ENCODE results near the gene COBL. TPM values are rescaled to one million over a fixed set of nuclear protein-coding genes. Genes with fewer than 3 reads are reported as not detected.

Gene COBL
- total and polyA plus RNA-seq, 2 of the 8 experiments (the other 6 are each of a cell fraction or from before 2014, with no cell fraction given): 13.8 to 40.4 TPM

DNA sequence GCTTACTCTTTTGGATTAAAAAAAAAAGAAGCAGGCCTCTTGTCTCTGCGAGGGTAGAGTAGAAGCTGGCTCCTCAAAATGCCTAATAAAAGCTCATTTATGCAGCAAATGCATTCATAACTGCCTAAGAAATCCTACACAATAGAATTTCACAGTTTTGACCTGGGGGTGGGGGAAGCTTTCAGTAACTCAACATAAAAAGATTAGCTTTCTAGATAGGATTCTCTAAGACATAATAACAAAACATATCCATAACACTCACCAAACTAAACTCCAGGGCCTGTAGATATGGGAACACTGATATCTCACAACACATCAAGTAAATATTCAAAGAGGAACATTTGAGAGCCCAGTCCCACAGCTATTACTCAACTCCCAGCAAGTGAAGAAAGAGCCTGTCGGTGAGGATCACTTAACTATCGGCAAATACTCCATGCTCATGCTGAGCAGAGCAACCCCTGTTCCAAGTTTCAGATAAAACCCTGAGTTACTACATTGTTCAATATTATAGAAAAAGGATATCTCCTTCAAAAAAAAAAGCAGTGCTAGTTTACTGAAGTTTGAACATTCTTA is 88.1 kb downstream of the COBL start:
- no peaks in the 10 kb centered on the region for H3K23me2 ChIP-seq (ENCODE audit: low read depth, low read length)
- no peak overlapping the region for H4K91ac ChIP-seq (replicated peaks; ENCODE audit: insufficient read length, low read length)
- H3K23ac ChIP-seq (ENCODE audit: insufficient read length): no peak overlapping the region
- no peak overlapping the region for H3K4me2 ChIP-seq (ENCODE audit: insufficient read depth in 1 of 2, low read depth in 2 of 2, low read length in 2 of 2)
- H3K4ac ChIP-seq (replicated peaks; ENCODE audit: insufficient read length, low read depth, low read length): no peak overlapping the region
- no peak overlapping the region for H3K56ac ChIP-seq (replicated peaks; ENCODE audit: insufficient read length, low read depth, low read length)
- peaks cover 0 to 27% of the 10 kb centered on the region in 2 experiments; a peak in 2 of 4 replicates for H3K79me2 ChIP-seq (ENCODE audit: control insufficient read depth in 1 of 2, insufficient read depth in 2 of 2, low read length in 2 of 2)
- H3K27me3 ChIP-seq (replicated peaks in 1 of 4; ENCODE audit: control insufficient read depth in 3 of 4, extremely low read depth in 1 of 4, insufficient read depth in 3 of 4, low read length in 3 of 4): no peaks in the 10 kb centered on the region; a peak in 1 of 7 replicates
- H3K27ac ChIP-seq (ENCODE audit: low read depth, low read length): no peak overlapping the region
- peaks cover 5 to 16% (median 9%) of the 10 kb centered on the region in 4 experiments; a peak in 6 of 7 replicates for H3K4me1 ChIP-seq (replicated peaks in 1 of 4; ENCODE audit: control insufficient read depth in 3 of 4, insufficient read depth in 4 of 4, low read length in 3 of 4)
- H2BK5ac ChIP-seq (ENCODE audit: low read depth, low read length): no peak overlapping the region
- no peak overlapping the region for H3K4me3 ChIP-seq (ENCODE audit: extremely low read depth in 1 of 4, insufficient read depth in 2 of 4, low read depth in 3 of 4, low read length in 4 of 4)
- FAIRE-seq: no peak
- 87% methylated on average over 3 of the region's 3 CpGs; no CpG with 5 or more reads in 1 of the 2 experiments for WGBS, 2 experiments (ENCODE audit: extremely low coverage in 1 of 2, insufficient coverage in 1 of 2, insufficient read length in 1 of 2, insufficient replicate concordance in 2 of 2, low coverage in 1 of 2, low lambda C conversion rate in 2 of 2, missing lambda C conversion rate in 1 of 2)
- CTCF ChIA-PET (ENCODE audit: partially characterized antibody): interaction anchor here (0.6 to 9.2 kb wide), 20 partner anchors 8 to 1251 kb away, joined by 3 to 176 read pairs (median 3); no protein-coding TSS in a partner anchor
- POLR2A ChIA-PET (ENCODE audit: partially characterized antibody): interaction anchor here (0.7 to 1.7 kb wide), 3 partner anchors 14 to 92 kb away, joined by 3 to 6 read pairs (median 5); no protein-coding TSS in a partner anchor
- no peak overlapping the region for H3K9ac ChIP-seq (replicated peaks in 1 of 4; ENCODE audit: extremely low read depth in 1 of 4, low read depth in 3 of 4, low read length in 3 of 4)
- H3K79me1 ChIP-seq (ENCODE audit: low read depth, low read length): peaks cover 24% of the 10 kb centered on the region
- H3K18ac ChIP-seq (ENCODE audit: extremely low read depth, low read length): no peak overlapping the region
- H4K8ac ChIP-seq (ENCODE audit: extremely low read depth, insufficient read depth, low read length): no peak overlapping the region
- peaks cover 2 to 14% of the 10 kb centered on the region in 2 experiments for H4K20me1 ChIP-seq (replicated peaks in 1 of 2; ENCODE audit: control insufficient read depth in 1 of 2, insufficient read depth in 2 of 2, low read length in 2 of 2)
- H2BK12ac ChIP-seq (ENCODE audit: low read depth, low read length): no peak overlapping the region
- H2BK120ac ChIP-seq (replicated peaks; ENCODE audit: low read depth, low read length): no peak overlapping the region
- no peak overlapping the region for H4K5ac ChIP-seq (ENCODE audit: insufficient read length, low read depth, low read length)
- TF ChIP-seq NRF1 (IDR thresholded peaks at IDR 0.05; ENCODE audit: low read depth, low read length) (no peak), RBBP5 (IDR thresholded peaks at IDR 0.05; ENCODE audit: borderline replicate concordance, low read depth, low read length) (no peak), SP1 (IDR thresholded peaks at IDR 0.05; ENCODE audit: low read depth, low read length) (no peak), CHD2 (IDR thresholded peaks at IDR 0.05; ENCODE audit: low read length) (no peak), HDAC2 (IDR thresholded peaks at IDR 0.05; ENCODE audit: borderline replicate concordance in 1 of 2, low read depth in 2 of 2, low read length in 2 of 2) (no peak), RFX5 (IDR thresholded peaks at IDR 0.05; ENCODE audit: borderline replicate concordance, low read depth, low read length) (no peak), CTBP2 (IDR thresholded peaks at IDR 0.05; ENCODE audit: borderline replicate concordance, insufficient read depth, insufficient read length, low read length) (no peak), TEAD4 (IDR thresholded peaks at IDR 0.05; ENCODE audit: low read depth, low read length) (no peak), POLR2AphosphoS5 (IDR thresholded peaks at IDR 0.05; ENCODE audit: low read depth, low read length) (no peak), POLR2A (IDR thresholded peaks at IDR 0.05; ENCODE audit: control extremely low read depth in 1 of 2, low read depth in 2 of 2, low read length in 2 of 2) (no peak)
- H3K36me3 ChIP-seq (ENCODE audit: control insufficient read depth in 2 of 4, insufficient read depth in 4 of 4, low read length in 3 of 4): no peaks in the 10 kb centered on the region
- H2BK15ac ChIP-seq (ENCODE audit: low read length): no peak overlapping the region
- no peaks in the 10 kb centered on the region for H3K9me3 ChIP-seq (ENCODE audit: insufficient read depth in 2 of 2, low read depth in 1 of 2, low read length in 1 of 2)
- no peak overlapping the region for H3K14ac ChIP-seq (ENCODE audit: insufficient read length)
- DNase-seq (ENCODE audit: low read depth in 1 of 2, low spot score in 2 of 2): no peak
- no peak overlapping the region for H2AFZ ChIP-seq (ENCODE audit: low read length)
- no peak overlapping the region for H2AK5ac ChIP-seq (ENCODE audit: low read depth, low read length)
- no peak overlapping the region for H2BK20ac ChIP-seq (ENCODE audit: low read length)
